H54 (cell line): ENCODE data around the gene MARK2.

Experiments used
- DNase-seq: peaks from one replicate; pipeline ENCODE4 v3.0.0; 2011; ENCODE audit warnings: low spot score, mixed read lengths; ENCODE audit not compliant: insufficient read length
- FAIRE-seq: peaks from 3 replicates; lab custom pipeline; 2011; peaks lifted over from hg19 to GRCh38; lab: Jason Lieb, UNC
- POLR2A ChIP-seq: IDR thresholded peaks from 2 replicates; pipeline ENCODE4 v1.6.1; 2011; ENCODE audit warnings: low read depth, mild to moderate bottlenecking, low read length

The MARK2 gene

DNA sequence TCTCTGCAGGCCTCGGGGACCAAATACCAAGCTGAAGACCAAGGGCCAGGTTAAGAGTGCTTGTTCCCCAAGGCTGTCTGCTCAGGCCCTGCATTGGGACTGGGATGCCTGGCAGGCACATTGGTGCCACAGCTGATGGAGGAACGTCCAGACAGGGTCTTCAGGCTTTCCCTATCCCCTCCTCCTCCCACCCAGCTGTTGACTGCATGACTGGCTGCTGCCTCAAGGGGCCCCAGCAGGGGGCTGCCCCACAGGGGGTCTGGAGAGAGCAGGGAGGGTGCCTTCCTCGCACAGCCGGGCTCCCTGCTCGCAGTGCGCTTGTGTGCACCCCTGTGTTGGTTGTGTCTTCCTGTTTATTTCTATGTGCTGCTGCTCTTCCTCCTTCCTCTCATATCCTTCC, 68.2 kb downstream of the MARK2 start:
- DNase-seq: no peak
- no peak for TF ChIP-seq POLR2A
- no peak for FAIRE-seq

DNA sequence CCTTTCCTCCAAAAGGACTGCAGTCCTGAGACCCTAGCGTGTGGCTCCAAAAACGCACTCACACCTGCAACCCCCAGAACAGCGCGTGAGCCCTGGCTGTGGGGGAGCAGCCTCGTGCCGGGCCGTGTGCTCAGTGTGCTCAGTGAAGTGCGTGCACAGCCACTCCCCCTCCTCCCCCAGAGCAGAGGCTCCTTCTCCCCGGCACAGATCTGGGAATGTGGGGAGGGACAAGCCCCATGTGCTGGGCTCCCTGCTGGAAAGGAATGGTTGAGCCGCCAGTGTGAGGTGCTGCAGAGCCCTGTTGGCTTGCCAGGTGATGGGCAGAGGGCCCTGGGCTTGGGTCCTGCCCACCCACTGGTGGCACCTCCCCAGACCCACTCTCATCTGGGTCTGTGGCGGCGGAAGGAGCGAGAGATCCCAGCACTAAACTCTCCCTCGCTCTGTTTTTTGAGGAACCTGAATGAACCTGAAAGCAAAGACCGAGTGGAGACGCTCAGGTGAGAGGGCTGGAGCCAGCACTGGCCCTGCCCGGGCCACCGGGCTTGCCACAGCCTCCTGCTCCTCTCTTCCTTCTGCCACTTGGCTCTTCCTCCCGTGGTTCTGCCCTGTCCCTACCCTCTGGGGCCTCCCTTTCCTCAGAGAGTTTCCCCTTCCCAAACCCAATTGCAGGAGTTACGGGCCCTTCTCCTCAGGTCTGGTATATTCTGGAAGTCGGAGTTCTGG, 69.1 kb downstream of the MARK2 start:
- FAIRE-seq (no peak), DNase-seq (no peak)
- TF ChIP-seq POLR2A: no peak

DNA sequence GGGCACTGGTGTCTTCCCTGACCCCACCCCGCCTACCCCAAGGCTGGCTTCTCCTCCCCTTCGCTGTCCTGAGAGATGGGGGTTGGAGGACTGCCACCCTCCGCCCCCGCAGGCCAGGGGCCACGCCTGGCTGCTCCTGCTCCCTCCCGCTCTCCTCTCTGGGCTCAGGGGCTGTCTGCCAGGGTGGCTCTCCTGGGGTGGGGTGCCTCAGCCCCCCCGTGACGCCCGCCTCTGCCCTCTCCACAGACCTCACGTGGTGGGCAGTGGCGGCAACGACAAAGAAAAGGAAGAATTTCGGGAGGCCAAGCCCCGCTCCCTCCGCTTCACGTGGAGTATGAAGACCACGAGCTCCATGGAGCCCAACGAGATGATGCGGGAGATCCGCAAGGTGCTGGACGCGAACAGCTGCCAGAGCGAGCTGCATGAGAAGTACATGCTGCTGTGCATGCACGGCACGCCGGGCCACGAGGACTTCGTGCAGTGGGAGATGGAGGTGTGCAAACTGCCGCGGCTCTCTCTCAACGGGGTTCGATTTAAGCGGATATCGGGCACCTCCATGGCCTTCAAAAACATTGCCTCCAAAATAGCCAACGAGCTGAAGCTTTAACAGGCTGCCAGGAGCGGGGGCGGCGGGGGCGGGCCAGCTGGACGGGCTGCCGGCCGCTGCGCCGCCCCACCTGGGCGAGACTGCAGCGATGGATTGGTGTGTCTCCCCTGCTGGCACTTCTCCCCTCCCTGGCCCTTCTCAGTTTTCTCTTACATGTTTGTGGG, 69.9 kb downstream of the MARK2 start:
- FAIRE-seq (no peak), DNase-seq (no peak)
- no peak for TF ChIP-seq POLR2A

DNA sequence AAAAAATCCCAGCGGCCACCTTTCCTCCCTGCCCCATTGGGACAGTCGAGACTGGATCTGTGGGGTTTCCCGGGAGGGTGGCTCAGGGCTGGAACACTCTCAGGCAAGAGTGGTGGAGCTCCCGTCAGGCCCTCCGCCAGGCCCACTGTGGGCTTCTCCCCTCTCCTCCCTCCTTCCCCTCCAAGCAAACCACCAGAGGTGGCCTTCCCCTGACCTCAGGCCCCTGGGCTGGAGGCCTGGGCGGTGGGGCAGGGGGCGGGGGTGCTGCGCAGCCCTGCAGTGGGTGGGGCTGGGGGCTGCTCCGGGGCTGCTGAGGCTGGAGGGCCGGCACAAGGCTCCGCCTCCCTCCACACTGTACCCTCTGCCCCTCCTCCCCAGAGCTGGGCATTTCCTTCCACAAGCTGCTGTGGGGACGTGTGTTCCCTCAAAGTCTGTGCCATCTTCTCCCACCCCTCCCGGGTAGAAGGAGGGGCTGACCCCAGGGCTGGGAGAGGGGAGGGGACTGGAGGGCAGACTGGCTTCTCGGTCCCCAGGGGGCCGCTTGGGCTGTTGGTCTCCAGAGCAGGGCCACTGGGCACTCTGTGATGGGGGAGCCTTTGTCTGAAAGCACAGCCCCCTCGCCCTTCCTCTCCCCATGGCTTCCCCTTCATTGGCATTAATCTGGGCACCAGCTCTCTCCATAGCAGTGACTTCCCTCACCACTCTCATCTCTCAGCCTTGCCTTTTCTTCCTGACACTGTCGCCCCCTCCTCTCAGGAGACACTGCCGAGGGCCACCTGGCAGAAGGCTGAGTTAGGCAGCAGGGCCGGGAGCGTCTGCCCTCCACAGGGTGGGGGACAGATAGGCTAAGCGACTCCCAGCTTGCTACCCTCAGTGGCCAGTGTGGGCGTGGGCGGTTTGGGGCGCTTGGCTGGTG, 70.9 kb downstream of the MARK2 start:
- TF ChIP-seq POLR2A: no peak
- FAIRE-seq (no peak), DNase-seq (no peak)

DNA sequence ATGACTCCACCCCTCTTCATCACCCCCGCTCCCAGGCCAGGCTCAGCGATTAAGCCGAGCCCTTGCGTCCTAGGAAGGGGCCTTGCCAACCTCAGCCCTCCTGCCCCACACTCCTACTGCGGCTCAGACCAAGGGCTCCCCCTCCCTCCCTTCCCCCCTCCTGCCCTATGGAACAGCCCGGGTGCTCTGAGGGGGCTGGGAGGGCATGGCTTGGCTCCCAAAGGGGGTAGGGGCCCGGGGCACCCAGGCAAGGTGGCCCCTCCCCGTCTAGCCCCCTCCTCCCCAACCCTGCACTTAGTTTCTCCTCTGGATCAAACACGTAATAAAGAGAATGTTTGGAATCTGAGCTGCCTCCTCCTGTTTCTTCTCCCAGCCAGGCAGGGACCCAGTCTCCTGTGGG, 71.8 kb downstream of the MARK2 start:
- no peak for DNase-seq
- FAIRE-seq: no peak
- TF ChIP-seq POLR2A: no peak

DNA sequence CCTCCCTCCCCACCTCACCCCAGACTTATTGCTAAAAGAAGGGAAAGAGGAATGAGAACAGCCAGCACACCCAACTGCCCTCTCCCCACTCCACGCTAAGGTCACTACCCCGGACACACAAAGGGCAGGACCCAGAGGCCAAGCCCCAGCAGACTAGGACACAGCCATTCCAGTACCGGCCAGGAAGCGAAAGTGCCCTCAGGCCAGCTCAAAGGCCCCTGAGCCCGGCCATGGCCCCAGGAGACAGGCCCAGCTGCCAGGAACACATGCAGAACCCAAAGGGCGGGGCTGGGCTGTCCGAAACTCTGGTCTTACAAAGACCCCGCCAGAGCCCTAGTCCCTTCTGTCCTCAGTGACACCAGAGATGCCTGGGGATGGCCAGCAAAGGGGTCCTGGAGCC, 72.5 kb downstream of the MARK2 start:
- no peak for DNase-seq
- FAIRE-seq: no peak
- TF ChIP-seq POLR2A: no peak

DNA sequence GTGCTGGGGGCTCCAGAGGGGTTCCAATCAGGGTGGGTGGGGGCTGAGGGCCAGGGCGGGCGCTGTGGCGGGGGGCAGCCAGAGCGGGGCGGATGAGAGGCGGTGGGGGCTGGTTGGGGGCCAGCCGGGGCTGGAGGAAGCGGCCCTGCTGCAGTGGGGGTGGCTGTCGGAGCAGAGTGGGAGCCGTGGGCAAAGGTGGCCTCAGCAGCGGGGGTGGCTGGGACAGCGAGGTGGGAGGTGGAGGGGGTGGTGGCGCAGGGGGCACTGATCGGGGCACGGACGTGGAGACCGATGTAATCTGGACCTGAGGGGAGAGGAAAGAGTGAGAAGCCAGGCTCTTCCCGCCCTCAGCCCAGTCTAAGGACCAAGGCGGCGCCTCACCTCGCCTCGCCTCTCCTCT, 73.0 kb downstream of the MARK2 start:
- TF ChIP-seq POLR2A: no peak
- FAIRE-seq: no peak

DNA sequence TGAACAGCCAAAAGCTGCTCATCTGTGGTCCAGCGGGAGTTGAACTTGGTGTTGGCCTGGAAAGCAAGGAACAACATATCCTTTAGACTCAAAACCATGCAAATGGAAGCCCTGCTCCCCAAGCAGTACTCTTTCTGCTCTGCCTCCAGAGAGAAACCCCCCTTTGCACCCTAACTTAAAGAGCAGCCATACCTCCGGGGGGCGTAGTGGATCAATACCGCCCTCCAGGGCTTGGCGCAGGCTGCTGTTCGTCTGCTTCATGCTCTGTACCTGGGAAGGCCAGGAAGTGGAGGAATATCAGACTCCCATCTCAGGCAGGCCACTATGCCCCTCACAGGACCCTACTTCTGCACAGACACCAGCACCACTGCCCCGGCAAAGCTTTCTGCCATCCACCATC, 73.8 kb downstream of the MARK2 start:
- FAIRE-seq (no peak), DNase-seq (no peak)
- TF ChIP-seq POLR2A: no peak

More for the DNA sequence above, 73.0 kb downstream of the MARK2 start:
- no peak for DNase-seq

DNA sequence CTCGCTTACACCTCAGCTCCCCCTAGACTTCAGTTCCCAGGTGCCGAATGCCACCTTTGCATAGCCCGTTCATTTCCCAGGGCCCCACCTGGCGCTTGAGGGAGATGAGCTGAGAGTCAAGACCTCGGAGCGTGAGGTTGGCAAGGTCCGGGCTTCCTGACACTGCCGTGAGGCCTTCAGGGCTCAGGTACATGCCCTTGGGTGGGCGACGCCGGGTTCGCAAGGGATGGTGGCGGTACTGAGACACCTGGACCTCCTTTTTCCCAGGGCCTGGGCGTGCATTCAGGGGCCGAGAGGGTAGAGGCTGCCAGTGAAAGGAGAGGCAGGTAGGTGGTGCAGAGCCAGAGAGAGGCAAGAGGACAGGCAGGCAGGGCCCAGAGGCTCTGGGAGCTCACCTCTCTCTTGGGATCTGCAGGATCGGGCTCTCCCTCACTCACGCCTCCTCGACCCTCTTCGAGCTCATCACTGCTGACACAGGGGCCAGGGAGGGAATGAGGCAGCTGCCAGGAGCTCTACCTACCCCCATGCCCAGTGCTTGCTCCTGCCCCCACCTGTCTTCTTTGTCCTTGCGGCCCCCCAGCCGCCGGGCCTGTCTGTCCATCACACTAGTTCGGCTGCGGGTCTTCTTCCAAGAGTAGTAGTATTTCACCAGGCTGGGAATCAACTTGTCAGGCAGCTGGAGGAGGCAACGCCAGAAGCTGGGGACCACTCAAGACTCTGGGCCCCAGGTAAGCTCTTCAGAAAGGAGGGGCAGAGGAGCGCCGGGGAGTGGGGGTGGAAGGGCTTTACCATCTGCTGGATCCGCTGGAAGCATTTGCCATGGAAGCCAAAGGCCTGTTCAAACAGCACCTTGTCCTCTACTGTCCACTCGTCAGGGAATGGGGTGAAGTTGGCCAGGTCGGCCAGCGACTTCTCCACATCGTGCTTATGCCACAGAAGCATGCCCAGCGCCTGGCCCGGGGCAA, 75.2 kb downstream of the MARK2 start:
- TF ChIP-seq POLR2A: no peak
- no peak for FAIRE-seq
- DNase-seq: no peak

DNA sequence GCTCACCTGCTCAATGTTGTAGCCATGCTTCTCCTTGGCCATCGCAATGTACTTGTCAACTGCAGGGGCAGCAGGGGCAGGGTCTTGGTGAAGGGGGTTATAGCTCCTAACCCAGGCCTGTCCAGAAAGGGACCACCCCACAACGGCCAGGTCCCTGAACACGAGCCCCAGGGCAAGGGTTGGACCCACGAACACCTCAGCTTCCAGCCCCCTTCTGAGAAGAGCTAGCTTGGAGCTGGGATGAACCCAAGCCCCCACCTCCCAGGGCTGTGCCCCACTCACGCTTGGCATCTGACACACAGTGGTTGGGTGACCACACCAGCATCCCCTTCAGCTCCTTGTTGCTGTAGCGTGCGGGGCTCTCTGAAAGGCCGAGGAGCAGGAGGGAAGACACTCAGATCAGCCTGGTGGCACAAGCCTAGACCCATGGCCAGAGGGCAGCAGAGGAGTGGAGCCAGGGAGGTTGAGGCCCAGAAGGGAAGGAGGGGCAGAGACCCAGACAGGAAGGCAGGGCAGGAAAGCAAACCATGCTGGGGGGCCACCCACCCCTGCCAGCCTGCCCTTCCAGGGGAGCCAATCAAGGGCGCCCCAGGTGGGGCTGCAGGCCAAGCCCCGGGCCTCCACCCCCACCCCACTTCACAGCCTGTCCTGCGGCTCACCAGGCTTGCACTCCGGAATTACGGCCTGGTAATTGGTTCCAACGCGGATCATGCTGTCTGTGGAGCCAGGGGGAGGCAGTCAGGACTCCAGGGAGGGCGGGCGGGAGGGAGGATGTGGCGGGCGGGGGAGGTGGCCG, 76.2 kb downstream of the MARK2 start:
- FAIRE-seq: no peak
- DNase-seq: no peak
- TF ChIP-seq POLR2A: no peak

DNA sequence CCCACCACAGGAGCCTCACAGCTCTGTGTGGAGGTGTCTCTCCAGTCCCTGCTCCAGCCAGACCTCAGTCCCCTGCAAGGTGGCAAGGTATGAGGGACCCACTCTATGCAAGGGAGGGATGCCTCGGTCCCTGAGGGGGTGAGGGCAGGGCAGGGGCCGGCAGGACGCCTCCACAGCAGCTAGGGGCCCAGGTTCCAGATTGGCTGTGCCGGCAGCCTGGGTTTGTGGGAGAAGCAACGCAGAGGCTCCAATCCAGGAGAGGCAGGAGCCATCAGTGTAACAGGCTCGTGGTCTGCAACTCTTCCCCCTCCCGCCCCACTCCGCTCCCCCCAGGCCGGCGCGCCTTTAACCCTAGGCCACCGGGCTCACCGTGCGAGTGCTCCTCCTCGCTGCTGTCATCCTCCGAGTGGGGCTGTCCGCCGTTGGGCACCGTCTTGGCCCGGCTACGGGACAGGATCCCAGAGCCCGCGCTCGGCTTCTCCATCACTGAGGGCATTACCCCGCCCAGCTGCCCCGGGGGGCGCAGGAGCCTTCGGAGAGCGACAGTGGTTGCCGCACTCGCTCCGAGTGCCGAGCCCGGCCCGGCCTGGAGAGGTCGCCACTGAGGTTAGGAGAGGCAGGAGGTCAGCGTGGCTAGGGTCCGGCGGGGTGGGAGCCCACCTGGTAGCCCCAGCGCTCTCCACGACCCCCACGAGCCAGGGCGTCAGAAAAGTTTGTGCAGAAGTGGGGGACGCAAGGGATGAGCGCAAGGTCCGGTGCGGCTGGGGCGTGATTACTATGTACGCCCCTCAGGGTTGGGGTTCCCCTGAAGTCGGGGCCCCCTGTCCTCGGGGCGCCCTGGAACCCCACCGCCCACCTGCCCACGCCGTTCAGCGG, 77.3 kb downstream of the MARK2 start:
- FAIRE-seq (no peak), DNase-seq (no peak)
- no peak for TF ChIP-seq POLR2A
